ENCODE results near the gene KCNIP1.

KCNIP1 gene

DNA sequence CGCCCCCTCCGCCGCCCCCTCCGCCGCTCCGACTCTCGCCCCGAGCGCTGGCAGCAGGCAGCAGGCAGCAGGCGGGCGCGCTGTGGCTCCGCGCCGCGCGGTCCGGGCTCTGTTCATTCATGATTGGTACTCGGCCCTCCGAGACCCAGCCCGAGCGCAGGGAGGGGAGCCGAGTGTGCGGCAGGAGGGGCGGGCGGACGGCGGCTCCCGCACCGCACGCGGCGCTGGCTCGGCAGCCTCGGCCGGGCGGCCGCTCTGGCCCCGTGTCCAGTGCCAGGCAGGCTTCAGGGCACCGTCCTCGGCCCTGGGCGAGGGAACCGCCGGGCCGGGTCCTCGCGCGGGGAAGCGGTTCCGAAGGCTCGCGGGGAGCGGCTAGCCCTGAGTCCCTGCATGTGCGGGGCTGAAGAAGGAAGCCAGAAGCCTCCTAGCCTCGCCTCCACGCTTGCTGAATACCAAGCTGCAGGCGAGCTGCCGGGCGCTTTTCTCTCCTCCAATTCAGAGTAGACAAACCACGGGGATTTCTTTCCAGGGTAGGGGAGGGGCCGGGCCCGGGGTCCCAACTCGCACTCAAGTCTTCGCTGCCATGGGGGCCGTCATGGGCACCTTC is at the start of gene KCNIP1:
Gene KCNIP1, plus strand, starts transcription at position 31 of the 607 bp plus-strand sequence.
- peak; percentile 81 for DNase-seq (ENCODE audit: low spot score)

DNA sequence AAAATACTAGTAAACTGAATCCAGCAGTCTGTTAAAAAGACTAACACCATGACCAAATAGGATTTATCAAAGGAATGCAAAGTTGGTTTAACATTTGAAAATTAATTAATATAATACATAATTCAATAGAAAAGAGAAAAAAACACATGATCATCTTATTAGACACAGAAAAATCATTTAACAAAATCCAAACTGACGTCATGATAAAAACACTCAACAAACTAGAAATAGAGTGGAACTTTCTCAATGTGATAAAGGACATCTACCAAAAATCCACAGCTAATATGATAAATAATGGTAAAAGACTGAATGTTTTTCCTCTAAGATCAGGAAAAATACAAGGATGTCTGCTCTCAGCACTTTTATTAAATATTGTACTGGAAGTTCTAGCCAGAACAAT is 40.4 kb upstream of the KCNIP1 start:
- no peak for DNase-seq (ENCODE audit: low spot score)

DNA sequence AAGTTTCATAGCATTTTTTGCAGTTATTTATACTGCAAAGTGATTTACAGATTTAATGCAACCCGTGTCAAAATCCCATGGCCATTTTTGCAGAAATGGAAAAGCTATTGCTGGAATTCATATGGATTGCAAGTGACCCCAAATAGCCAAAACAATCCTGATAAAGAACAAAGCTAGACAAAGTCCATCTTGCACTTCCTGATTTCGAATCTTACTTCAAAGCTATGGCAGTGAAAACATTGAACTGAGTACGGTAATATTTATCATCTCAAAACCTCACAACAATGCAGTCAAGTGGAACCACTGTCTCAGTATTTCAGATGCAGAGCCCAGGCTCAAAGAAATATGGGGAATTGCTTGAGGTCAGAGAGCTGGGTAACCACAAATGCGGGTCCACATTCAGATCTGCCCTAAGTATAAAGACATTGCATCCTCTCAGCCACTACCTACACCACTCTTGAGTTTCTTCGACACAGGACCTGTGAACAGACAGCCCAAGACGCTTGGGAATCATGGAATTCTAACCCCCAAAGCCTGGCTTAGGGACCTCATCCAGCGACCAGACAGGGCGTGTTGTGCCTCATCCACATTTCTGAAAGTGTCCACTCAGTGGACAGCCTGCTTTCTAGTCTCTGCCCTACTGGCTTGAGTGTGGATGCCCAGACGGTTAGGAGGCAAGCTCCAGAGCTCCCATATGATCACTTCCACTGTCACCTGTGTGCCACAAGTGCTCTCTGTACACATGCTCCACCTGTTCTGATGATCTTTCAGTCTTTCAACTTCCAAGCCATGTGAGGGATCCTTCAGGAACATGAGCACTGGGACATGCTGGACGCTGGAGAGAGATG is 39.3 kb upstream of the KCNIP1 start:
- DNase-seq (ENCODE audit: low spot score), result no peak

DNA sequence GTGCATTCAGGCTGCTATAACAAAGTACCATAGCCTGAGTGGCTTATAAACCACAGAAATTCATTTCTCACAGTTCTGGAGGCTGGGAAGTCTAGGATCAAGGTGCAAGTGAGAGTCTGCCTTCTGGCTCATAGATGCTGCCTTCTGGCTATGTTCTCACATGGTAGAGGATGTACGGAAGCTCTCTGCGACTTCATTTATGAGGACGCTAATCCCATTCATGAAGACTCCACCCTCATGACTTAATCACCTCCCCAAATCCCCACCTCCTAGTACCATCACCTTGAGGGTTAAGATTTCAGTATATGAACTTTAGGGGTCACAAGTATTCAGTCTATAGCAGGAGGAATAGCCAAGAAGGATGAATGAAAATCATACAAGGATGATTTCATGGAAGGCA is 37.3 kb upstream of the KCNIP1 start:
- no peak for DNase-seq (ENCODE audit: low spot score)

DNA sequence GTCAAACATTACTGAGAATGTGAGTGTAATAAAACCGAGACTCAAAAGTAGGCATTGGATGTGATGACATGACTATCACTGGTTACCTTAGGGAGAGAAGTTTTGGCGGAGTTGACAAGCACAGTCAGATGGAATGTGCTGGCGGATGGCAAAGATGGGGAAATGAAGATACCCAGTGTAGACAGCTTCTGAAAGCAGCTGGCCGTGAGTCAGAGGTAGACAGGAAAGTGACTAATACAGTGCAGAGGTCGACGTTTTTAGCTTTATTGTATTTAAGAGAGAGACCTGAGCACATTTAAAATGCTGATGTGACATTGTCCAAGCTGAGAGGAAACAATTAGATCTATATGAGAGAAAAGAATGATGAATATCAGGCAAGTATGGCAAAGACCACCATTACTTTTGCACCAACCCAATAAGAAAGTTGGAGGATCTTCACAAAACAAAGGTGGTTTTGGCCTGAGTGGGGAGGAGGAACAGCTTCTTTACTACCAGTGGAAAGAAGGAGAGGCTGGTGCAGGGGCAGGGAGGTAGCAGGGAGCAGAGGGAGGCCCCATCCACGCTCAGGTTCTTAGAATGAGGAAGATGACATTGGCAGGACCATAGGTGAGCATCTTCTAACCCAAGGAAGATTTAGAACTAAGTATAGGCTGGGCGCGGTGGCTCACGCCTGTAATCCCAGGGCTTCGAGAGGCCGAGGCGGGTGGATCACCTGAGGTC is 36.7 kb upstream of the KCNIP1 start:
- no peak for DNase-seq (ENCODE audit: low spot score)

DNA sequence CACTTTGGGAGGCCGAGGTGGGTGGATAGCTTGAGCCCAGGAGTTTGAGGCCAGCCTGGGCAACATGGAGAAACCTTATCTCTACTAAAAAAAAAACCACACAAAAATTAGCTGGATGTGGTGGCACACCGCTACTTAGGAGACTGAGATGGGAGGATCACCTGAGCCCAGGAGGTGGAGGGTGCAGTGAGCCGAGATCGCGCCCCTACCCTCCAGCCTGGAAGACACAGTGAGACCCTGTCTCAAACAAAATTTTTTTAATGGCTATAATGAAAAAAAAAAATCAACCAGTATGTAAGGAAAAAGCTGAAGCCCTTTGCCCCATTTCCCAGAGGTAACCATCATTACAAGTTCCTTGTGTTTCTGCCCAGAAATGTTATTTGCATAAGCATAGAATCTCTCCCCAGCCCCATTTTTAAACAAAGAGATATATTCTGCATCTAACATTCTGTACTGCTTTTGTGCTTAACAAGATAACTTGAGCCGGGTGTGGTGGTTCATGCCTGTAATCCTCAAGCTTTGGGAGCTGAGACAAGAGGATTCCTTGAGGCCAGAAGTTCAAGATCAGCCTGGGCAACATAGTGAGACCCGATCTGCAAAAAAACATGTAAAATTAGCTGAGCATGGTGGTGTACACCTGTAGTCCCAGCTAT is 35.1 kb upstream of the KCNIP1 start:
- no peak for DNase-seq (ENCODE audit: low spot score)

DNA sequence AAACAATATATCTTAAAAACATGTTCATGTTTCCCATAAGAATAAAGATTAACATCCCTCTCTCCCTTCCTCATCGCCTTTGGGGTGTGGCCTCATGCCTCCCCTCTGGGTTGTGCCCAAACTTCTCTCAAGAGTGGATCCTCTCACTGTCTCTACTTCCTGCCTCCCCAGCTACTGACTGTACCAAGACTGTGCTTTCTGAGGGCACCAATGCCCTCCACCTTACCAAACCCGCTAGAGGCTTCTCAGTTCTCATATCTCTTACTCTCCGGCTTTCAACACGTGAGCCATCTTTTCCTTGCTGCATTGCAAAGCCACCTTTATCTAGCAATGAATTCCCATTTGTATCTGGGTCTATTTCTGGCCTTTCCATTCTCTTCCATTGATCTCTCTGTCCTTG is 34.4 kb upstream of the KCNIP1 start:
- no peak for DNase-seq (ENCODE audit: low spot score)

DNA sequence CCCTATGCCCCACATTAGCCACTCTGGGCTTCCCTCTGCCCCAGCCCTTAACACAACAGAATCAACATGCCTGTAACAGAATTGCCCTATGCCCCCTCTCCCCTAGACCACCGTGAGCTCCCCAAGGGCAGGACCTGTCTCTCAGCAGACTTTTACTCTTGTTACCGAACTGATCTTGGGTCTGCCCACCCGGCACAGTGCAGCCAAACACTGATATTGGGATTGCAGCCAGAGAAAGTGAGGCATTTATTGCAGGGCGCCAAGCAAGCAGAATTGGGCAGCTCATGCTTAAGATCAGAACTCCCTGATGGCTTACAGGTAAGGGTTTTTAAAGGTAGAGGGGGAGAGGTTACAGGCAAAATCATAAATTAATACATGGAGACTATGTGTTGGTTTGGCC is 33.5 kb upstream of the KCNIP1 start:
- no peak for DNase-seq (ENCODE audit: low spot score)

DNA sequence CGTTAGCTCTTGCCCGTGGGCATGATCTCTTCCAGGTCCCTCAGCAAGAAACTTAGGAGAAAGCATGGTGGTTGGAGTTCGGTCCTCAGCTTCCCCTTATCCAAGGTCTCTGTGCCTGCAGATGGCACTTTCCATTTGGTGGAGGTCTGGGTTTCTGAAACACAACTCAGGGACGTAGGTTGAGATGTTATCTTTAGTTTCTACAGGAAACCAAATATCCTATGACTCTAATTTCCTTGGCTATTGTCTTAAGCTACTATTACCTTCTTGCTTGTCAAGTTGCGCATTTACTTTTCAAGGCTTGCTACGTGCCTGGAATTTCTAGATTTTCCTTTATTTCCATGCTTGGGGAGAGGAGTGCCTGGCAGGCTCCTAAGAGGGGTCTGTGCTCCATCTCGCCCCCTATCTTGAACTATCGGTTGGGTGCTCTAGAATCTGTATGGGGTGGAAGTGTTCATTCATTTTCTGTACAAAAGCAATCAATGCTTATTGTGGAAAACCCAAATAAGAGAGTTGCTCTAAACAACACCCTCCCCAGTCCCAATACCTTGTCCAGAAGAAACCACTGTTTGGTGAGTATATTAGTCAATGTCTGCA is 32.9 kb upstream of the KCNIP1 start:
- no peak for DNase-seq (ENCODE audit: low spot score)

DNA sequence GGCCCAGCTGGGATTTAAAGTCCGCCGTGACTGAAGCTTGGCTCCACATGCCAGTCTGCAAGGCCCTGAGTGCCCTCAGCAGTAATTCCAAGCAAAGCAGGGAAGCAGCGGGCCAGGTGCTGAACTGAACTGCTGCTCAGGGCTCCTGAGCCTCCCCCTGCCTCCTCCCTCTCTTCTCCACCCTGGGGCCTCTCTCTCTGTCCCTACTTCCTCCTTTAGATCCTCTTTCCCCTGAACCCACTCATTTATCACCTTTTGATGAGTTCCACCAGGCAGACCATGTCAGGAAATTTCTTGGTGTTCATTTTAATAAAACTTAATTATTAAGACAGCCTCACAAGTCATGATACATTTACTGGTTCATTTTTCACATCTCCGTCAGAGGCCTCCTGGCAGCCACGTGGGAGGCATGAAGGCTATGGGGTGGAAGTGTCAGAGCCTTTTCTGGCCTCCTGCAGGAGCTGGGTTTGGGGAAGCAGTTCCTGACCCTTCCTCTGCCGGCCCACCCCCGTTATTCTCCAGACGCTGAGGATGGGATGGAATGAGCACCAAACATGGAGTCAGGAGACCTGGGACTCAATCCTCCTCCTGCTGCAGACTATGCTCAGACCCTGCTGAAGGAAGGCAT is 32.2 kb upstream of the KCNIP1 start:
- DNase-seq (ENCODE audit: low spot score), result no peak

DNA sequence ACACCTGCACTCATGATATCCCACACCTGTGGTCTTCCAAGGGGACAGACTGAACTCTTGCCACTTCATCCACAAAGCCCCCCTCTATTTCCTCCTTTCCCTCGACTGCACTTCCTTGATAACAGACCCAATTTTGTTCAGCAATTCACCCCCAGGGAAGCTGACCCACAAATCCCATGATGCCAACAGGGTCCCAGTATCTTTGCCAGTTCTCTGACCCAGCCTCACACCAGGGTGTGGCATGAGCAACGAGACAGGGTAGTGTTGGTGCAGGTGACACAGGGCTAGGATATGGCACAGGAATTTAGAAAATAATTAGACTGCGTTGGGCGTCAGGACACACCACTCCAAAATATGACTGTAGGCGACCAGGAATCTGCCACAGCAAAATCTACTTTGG is 30.2 kb upstream of the KCNIP1 start:
- no peak for DNase-seq (ENCODE audit: low spot score)

DNA sequence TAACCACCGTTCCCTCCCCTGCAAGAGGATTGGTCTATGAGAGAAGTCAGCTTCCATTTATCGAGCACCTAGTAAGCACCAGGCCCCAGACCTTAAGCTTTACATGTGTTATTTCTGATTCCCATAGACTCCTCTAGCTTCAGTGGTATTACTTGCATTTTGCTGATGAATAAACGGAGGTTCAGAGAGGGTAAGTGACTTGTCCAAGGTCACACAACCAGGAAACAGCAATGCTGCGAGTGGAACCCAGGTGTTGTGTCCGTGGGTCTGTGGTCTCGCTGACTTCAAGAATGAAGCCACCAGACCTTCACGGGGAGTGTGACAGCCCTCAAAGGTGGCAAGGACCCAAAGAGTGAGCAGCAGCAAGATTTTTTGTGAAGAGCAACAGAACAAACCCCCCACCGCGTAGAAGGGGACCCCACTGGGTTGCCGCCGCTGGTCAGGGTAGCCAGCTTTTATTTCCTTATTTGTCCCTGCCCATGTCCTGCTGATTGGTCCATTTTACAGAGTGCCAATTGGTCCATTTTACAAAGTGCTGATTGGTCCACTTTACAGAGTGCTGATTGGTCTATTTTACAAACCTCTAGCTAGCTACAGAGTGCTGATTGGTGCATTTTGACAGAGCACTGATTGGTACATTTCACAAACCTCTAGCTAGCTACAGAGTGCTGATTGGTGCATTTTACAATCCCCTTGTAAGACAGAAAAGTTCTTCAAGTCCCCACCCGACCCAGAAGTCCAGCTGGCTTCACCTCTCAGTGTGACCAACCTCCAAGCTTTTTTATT is 29.1 kb upstream of the KCNIP1 start:
- DNase-seq (ENCODE audit: low spot score), result no peak

DNA sequence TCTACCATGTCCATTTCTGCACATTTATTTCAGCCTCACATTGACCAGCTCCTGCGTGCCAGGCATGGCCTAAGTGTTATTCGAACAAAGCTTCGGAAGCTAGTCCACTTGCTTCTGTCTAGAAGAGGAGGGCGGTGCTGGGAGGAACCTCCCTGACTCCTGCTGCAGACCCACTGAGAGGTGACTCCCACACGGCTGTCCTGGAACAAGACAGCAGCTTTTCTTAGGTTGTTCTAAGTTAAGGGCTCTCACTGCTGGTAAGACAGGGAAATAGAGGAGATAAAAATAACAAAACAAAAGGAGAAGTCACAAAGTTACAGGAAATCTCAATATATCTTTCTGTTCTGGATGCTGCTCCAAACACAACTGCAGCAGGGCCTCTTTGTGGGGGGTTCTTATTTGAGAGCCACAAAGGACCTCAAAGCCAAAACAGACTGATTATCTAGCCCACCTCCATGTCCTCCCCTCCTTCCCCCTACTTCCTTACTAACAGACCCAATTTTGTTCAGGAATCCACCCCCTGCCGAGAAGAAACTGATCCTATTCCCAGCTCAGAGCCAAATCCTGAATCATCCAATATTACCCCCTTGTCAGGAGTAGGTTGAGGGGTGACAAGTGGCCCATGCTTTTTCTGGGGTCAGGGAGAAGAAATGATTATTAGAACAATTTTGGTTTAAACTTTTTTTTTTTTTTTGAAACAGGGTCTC is 28.4 kb upstream of the KCNIP1 start:
- DNase-seq (ENCODE audit: low spot score), result no peak

DNA sequence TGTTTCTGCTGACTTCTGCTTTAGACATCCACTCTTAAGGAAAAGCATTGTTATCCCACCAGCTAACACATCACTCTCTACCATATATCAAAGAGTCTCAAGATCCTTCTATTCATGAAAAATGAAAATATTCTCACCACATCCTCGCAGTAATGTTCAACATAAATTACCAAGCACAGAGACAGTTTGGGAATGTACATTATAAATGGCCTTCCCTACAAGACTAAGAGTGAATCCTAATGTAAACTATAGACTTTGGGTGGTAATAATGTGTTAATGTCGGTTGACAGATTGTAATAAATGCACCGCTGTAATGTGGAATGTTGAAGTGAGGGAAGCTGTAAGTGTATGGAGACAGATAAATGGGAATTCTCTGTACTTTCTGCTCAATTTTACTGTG is 27.1 kb upstream of the KCNIP1 start:
- no peak for DNase-seq (ENCODE audit: low spot score)

DNA sequence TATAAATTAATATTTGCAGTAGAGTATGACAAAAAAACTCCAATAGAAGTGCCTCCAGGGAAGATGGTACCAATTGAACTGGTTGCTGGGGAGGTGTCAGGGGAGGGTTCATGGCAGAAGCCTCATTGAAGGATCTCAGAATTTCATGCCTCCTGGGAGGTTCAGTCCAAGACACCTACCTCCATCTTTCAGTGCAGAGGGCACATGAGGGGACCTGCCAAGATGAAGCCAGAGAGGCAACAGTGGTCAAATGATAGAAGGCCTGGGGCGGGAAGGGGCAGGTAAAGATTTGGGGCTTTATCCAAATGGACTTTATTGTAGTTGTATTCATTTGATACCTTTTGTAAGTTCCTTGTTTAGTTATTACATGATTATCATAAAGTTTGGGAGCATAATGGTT is 25.9 kb upstream of the KCNIP1 start:
- DNase-seq (ENCODE audit: low spot score), result no peak

DNA sequence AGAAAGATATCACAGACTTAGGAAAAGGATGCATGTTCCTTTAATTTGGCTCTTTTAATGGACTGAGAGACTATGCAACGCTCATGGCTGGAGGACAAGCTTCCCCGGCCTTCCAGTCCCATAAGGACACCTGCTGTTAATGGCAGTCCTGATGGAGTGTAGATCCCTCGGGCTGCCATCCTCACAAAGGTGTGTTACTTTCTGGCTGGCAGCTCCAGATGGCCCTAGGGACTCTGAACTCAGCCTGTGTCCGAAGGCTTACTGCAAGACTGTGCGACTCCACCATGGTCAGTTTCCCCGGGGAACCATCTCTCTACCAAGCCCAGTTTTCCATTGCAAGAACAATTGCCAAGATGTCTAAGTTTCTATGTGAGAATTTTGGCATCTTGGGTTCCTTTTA is 25.5 kb upstream of the KCNIP1 start:
- DNase-seq (ENCODE audit: low spot score), result no peak

DNA sequence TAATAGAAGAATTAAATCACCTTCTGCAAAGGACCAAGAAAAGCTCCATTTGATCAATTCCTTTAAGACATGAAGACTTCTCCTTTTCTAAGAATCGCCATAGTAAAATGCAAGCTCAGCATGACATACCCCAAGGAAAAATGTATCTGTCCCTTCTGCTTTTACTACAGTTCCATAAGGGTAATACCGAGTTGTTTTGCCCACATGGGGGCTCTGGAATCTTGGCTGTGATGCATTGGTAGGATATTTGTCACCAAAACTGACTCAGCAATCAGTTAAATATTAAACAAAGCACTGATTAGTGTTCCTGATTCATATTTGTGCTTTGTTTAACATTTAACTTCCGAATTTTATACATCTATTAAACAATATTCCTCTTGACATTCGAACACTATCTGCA is 24.3 kb upstream of the KCNIP1 start:
- no peak for DNase-seq (ENCODE audit: low spot score)

DNA sequence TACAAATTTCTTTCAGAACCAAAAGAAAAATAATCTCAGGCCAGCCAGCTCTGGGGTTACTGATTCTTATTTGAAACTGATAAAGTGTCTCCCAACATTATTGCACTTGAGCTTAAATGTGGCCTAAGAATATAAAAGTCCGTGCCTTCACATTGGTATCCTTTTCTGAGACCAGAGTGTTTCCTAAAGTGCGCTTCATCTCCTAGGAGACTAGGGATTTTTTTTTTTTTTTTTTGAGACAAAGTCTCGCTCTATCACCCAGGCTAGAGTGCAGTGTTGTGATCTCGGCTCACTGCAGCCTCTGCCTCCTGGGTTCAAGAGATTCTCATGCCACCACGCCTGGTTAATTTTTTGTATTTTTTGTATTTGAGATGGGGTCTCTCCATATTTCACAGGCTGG is 23.6 kb upstream of the KCNIP1 start:
- DNase-seq (ENCODE audit: low spot score), result no peak

DNA sequence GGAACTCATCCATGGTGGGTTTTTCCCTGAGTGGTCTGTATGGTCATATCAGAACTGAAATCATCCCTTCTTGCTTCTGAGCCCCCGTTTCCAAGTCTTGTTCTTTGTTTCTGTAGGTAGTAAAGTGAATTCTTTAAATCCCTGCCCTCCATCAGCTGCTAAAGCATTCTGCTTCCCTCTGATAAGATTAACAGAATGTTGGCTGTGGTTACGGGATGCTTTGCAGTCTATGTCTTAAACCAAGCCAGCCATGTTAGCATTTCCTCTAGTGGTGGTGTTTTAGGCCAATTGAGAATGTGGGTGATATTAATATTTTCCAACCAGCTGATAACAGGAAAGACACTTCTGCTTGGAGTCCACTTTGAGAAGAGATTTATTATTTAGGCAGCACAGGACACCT is 22.0 kb upstream of the KCNIP1 start:
- no peak for DNase-seq (ENCODE audit: low spot score)

DNA sequence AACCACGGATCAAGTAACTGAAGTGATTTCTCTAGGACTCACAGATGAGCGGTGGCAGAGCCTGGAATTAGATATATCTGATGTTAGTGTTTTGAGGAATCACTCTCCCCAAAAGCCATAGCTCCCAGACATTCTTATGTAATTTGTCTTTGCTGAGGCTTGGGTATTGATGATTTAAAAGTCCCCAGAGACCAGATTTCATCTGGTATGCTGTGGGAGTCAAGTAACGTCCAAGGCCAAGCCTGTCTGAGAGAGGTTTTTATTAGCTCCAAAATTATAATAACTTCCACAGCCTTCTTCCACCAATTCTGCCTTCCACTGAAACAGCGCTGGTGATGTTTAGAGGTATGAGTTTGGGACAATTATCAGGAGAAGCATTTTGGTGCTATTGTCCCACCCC is 21.3 kb upstream of the KCNIP1 start:
- DNase-seq (ENCODE audit: low spot score), result no peak

Measured in ecto neural progenitor cell (in vitro differentiated cells).